Uterus (tissue), 4 donors: ENCODE measurements around the gene ZNF205. TPM values are rescaled to one million over a fixed set of nuclear protein-coding genes. Genes with fewer than 3 reads are reported as not detected.
"Not testable (repeated sequence)": the region's sequence is repeated elsewhere in the genome, so short reads cannot be mapped to it uniquely, and the experiment has no call there.

ENCODE experiments used
- DNase-seq, 2 donors: peaks; one replicate each; pipeline ENCODE4 v3.0.0-alpha.2; 2019 to 2020
- H3K27ac ChIP-seq, 2 donors: fragments of 200-600 bp; sonication (generic); 1 replicate in 1 of 2; 2 replicates in 1 of 2; pipeline ENCODE4 v1.5.1; 2016 to 2018
- H3K27me3 ChIP-seq, 2 donors: fragments of 200-600 bp; sonication (generic); one replicate each; pipeline ENCODE4 v1.5.1; 2018 to 2019; ENCODE audit warnings: control low read depth in 1 of 2
- H3K36me3 ChIP-seq, 2 donors: fragments of 200-600 bp; sonication (generic); one replicate each; pipeline ENCODE4 v1.5.1; 2019; ENCODE audit warnings: control low read depth in 1 of 2
- H3K4me1 ChIP-seq, 2 donors: fragments of 200-600 bp; sonication (generic); one replicate each; pipeline ENCODE4 v1.5.1; 2018 to 2019; ENCODE audit warnings: control low read depth in 1 of 2
- H3K4me3 ChIP-seq, 2 donors: fragments of 200-600 bp; sonication (generic); 1 replicate in 1 of 2; 2 replicates in 1 of 2; pipeline ENCODE4 v1.5.1; 2018 to 2019; ENCODE audit warnings: mild to moderate bottlenecking in 1 of 2
- H3K9me3 ChIP-seq, 2 donors: fragments of 200-600 bp; sonication (generic); one replicate each; pipeline ENCODE4 v1.5.1; 2019; ENCODE audit warnings: control low read depth in 1 of 2
- CTCF ChIP-seq, 4 experiments: fragments of 200-600 bp in 2 of 4; fragments of 450-650 bp in 2 of 4; sonication (generic) in 2 of 4; IDR thresholded peaks; one replicate each; pipeline ENCODE4 v1.5.1; 2016 to 2019; ENCODE audit warnings: antibody characterized with exemption in 4 of 4, mild to moderate bottlenecking in 2 of 4, moderate library complexity in 1 of 4
- POLR2A ChIP-seq, 2 donors: fragments of 450-650 bp; IDR thresholded peaks; one replicate each; pipeline ENCODE4 v1.6.1; 2016; ENCODE audit warnings: antibody characterized with exemption in 2 of 2, mild to moderate bottlenecking in 1 of 2, moderate library complexity in 1 of 2
- intact Hi-C: fragments of 100-400 bp; cut with DNase I; formaldehyde crosslinking; loops from one replicate; pipeline ENCODE4 v1.15.1; 2023; ENCODE audit warnings: low total_unique reads
- total RNA-seq, 4 donors: library from RNA; depleted of rRNA in 3 of 4; stranded (reverse); fragments of >200 nt in 3 of 4; gene quantifications; one replicate each; pipeline versions ENCODE4 v1.1.0 to v1.2.4, GENCODE V29; 2014 to 2023
- donor health status: DM: yes; HTN: yes; CAD: no.

The ZNF205 gene
- total RNA-seq, 4 donors from 2014 or later = 12.9 to 26.9 (median 18.3) TPM

- H3K9me3 ChIP-seq = no peaks in the 10 kb centered on the region
- no peak for DNase-seq
Measured at GRCh38 chr16:3066440-3066748, 46.0 kb upstream of the ZNF205 start.

DNA sequence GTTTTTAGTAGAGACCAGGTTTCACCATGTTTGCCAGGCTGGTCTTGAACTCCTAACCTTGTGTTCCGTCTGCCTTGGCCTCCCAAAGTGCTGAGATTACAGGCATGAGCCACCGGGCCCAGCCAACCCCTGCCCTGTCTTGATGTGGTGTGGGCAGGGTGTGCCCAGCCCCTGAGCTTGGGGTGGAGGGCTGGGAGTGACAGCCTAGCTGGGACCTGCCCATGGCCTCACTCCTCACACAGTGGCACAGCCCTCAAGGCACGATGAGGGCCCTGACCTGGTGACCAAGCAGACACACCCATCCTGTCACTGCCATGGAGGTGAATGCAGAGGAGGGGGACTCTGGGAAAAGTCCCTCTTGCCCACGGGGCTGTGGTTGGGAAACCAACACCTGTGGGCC is 43.9 kb upstream of the ZNF205 start:
- Histone ChIP-seq H3K9me3 (no peaks in the 10 kb centered on the region), H3K4me3 (no peak overlapping the region), H3K27ac (no peak overlapping the region), H3K4me1 (no peaks in the 10 kb centered on the region), H3K36me3 (no peaks in the 10 kb centered on the region), H3K27me3 (no peaks in the 10 kb centered on the region)
- intact Hi-C loops = no loop called here
- TF ChIP-seq CTCF (IDR thresholded peaks at IDR 0.05) (no peak), POLR2A (IDR thresholded peaks at IDR 0.05) (no peak)
- no peak for DNase-seq

More at GRCh38 chr16:3066440-3066748, 46.0 kb upstream of the ZNF205 start:
- TF ChIP-seq POLR2A (IDR thresholded peaks at IDR 0.05) = no peak
- no peak for TF ChIP-seq CTCF (IDR thresholded peaks at IDR 0.05)
- no peaks in the 10 kb centered on the region for H3K36me3 ChIP-seq
- H3K27ac ChIP-seq = no peak overlapping the region
- H3K27me3 ChIP-seq = no peaks in the 10 kb centered on the region
- H3K4me1 ChIP-seq = no peaks in the 10 kb centered on the region
- no peak overlapping the region for H3K4me3 ChIP-seq
- intact Hi-C loops = no loop called here

GRCh38 chr16:3069146-3069545 is 43.2 kb upstream of the ZNF205 start:
- H3K4me1 ChIP-seq, H3K4me3 ChIP-seq, intact Hi-C loops, H3K36me3 ChIP-seq, DNase-seq, H3K27ac ChIP-seq, H3K27me3 ChIP-seq, H3K9me3 ChIP-seq: not testable (repeated sequence)

GRCh38 chr16:3070608-3071111 is 41.7 kb upstream of the ZNF205 start:
- Histone ChIP-seq H3K27me3 (no peaks in the 10 kb centered on the region), H3K9me3 (no peaks in the 10 kb centered on the region), H3K4me3 (no peak overlapping the region), H3K36me3 (no peaks in the 10 kb centered on the region), H3K27ac (no peak overlapping the region), H3K4me1 (no peaks in the 10 kb centered on the region)
- intact Hi-C loops = no loop called here
- DNase-seq = no peak
- TF ChIP-seq POLR2A (IDR thresholded peaks at IDR 0.05) (no peak), CTCF (IDR thresholded peaks at IDR 0.05) (no peak)

GRCh38 chr16:3071655-3072054 is 40.7 kb upstream of the ZNF205 start:
- Histone ChIP-seq H3K4me1 (no peaks in the 10 kb centered on the region), H3K4me3 (no peak overlapping the region), H3K9me3 (no peaks in the 10 kb centered on the region), H3K27ac (no peak overlapping the region), H3K36me3 (no peaks in the 10 kb centered on the region), H3K27me3 (no peaks in the 10 kb centered on the region)
- intact Hi-C loops = no loop called here
- DNase-seq = no peak
- TF ChIP-seq POLR2A (IDR thresholded peaks at IDR 0.05) (no peak), CTCF (IDR thresholded peaks at IDR 0.05) (no peak)

DNA sequence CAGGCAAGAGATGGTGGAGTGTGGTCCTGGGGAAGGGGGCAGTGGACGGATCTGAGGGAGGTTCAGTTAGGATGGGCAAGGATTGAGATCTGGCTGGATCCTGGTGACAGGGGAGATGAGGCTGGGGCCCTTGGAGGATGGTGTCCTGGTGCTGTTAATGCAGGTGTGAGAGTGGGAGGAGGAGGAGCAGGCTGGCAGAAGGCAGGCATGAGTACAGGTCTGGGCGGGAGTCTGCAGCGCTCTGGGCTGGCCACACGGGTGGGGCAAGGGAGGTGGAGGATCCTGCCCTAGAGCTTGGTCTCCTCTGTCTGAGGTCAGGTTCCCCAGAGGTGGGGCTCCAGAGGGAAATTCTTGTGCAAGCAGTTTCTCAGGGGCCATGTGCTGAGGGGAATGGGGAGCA is 40.2 kb upstream of the ZNF205 start:
- H3K4me3 ChIP-seq, H3K27ac ChIP-seq, H3K27me3 ChIP-seq, H3K4me1 ChIP-seq, DNase-seq, intact Hi-C loops, H3K36me3 ChIP-seq, H3K9me3 ChIP-seq: not testable (repeated sequence)

DNA sequence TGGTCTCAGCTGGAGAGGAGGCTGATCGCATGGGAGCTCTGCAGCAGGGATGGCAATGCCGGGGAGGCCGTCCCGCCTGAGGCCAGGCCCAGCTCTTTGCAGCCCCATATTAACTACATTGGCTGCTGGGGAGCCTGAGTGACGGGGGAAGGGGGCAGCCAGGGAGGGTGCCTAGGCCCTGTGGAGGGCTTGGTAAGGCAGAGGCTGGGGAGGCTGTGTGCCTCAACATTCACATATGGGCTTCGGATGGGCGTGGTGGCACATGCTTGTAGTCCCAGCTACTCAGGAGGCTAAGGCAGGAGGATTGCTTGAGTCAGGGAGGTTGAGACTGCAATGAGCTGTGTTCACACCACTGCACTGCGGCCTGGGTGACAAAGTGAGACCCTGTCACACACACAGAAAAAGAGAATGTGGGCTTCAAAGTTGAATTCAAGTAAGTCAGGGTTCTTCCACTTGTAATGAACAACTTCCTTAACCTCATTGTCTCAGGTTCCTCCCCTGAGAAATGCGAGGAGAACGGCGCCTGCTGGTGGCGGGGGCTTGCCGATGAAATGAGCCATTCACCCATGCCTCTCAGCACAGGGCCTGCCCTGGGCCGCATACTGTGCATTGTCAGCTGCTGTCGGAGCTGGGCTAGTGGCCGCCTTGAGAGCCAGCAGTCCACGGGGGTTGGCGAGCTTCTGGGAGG is 39.7 kb upstream of the ZNF205 start:
- H3K4me1 ChIP-seq, H3K9me3 ChIP-seq, H3K36me3 ChIP-seq, H3K27me3 ChIP-seq, DNase-seq, H3K4me3 ChIP-seq, intact Hi-C loops, H3K27ac ChIP-seq: not testable (repeated sequence)
